ENCODE data around the gene PCDH9.

DNA sequence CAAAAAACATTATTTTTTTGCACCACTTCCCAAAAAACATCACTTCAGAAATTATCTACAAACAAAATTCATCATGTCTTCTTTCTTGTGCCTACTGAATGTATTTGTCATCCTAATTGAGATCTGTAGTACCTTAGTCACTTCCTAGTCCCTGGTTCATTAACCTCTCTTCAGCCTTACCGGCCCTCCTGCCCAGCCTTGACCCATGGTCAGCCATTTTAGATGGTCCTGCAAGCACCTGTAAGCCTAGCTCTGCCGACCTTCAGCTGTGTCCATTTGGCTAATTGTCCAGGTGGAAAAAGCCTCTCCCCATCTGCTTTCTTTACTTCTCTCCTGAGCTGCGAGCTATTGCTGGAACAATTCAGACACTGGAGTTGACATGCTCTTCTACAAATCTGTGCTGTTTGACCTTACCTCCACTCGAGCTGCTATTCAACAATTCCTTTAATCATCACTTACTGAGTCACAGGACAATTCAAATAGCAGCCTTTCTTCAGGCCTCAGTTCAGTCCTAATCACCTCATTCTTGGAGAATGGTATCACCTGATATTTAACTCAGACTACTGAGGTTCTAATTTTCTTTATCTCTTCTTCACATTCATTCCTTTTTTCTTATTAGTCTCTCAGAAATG, 882.5 kb downstream of the PCDH9 start:
- TF ChIP-seq, protein P1, sequence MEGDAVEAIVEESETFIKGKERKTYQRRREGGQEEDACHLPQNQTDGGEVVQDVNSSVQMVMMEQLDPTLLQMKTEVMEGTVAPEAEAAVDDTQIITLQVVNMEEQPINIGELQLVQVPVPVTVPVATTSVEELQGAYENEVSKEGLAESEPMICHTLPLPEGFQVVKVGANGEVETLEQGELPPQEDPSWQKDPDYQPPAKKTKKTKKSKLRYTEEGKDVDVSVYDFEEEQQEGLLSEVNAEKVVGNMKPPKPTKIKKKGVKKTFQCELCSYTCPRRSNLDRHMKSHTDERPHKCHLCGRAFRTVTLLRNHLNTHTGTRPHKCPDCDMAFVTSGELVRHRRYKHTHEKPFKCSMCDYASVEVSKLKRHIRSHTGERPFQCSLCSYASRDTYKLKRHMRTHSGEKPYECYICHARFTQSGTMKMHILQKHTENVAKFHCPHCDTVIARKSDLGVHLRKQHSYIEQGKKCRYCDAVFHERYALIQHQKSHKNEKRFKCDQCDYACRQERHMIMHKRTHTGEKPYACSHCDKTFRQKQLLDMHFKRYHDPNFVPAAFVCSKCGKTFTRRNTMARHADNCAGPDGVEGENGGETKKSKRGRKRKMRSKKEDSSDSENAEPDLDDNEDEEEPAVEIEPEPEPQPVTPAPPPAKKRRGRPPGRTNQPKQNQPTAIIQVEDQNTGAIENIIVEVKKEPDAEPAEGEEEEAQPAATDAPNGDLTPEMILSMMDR (IDR thresholded peaks at IDR 0.05; ENCODE audit: low read length), result no peak
- TF ChIP-seq EZH2 (IDR thresholded peaks at IDR 0.05; ENCODE audit: borderline replicate concordance, low read length), result no peak

Data from OCI-LY1 (cell line).